Activated T-helper 9 cell treated with anti-CD3 and anti-CD28 coated beads, Interleukin-2, amount 50 U/mL, for 16 hours (primary cell): ENCODE data around the gene SF3B4.
"Not testable (repeated sequence)": the region's sequence is repeated elsewhere in the genome, so short reads cannot be mapped to it uniquely, and the experiment has no call there.

Experiments used
- DNase-seq: peaks from one replicate; pipeline ENCODE4 v3.0.0-alpha.2; 2020; ENCODE audit warnings: low read depth

Gene SF3B4

GRCh38 chr1:149888247-149888998, 39.2 kb downstream of the SF3B4 start:
- DNase-seq, result peak; percentile 57

DNA sequence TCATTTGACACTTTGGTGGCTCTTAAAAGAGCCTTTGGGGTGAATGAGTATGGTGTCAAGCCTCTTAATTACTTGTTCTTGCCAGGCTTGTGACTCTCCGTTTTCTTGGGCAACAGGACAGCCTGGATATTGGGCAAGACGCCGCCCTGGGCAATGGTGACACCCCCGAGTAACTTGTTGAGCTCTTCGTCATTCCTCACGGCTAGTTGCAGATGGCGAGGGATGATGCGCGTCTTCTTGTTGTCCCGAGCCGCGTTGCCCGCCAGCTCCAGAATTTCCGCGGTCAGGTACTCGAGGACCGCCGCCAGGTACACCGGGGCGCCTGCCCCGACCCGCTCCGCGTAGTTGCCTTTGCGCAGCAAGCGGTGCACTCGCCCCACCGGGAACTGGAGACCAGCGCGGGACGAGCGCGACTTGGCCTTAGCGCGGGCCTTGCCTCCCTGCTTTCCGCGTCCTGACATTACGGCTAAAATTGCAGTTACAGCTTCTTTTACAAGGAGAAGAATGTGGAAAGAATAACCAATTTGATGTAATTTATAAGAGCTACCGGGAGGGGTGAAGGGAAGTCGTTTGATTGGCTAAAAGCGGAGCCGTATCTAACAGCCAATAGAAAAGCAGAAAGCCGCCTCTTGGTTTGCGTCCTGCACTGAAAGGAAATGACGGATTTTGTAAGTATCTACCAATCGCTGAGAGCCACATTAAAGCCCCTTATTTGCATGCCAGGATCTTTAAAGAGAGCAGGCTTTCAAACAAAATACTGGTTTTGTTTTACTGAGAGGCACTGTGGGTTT, 40.0 kb downstream of the SF3B4 start:
- peak; percentile 44 for DNase-seq

- not testable (repeated sequence) for DNase-seq
Observed at GRCh38 chr1:149887196-149887455, 40.5 kb downstream of the SF3B4 start.

- peak; percentile 66 for DNase-seq
Observed at GRCh38 chr1:149886396-149887195, 41.0 kb downstream of the SF3B4 start.

- peak; percentile 9 for DNase-seq
Observed at GRCh38 chr1:149886121-149886395, 41.5 kb downstream of the SF3B4 start.

DNA sequence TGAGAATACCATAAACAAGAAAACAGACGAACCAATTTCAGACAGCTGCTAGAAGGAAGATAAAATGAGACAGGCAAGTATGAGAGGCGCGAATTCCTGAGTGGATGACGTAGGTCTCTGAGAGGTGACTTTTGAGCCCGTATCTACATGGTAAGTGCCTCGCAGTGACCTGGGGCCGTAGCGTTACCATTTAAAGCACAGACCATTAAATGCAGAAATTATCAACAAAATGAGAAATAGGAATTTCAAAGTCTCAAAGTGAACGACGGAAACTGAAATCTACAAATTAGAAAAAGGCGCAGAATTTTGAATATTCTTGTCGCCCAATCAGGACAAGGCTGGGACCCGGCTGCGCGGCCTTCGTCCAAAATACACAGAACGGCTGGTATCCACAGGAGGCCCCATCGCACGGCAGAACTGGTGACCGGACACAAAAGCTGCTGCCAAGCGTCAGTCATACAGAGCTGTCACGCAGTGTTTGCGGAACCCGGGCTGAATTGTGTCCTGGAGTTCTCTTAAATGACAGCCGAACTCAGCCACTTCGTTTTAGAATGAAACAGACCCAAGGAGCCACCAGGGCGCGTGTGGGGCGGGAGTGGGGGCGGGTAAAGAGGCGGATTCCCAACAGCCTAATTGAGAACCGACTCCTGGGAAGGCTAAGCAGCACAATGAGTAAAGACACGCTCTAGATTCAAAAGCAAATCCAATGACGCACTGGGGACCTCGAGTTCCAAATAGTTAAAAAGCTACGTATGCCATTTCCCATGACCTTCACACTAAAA, 42.1 kb downstream of the SF3B4 start:
- DNase-seq, result peak; percentile 47

DNA sequence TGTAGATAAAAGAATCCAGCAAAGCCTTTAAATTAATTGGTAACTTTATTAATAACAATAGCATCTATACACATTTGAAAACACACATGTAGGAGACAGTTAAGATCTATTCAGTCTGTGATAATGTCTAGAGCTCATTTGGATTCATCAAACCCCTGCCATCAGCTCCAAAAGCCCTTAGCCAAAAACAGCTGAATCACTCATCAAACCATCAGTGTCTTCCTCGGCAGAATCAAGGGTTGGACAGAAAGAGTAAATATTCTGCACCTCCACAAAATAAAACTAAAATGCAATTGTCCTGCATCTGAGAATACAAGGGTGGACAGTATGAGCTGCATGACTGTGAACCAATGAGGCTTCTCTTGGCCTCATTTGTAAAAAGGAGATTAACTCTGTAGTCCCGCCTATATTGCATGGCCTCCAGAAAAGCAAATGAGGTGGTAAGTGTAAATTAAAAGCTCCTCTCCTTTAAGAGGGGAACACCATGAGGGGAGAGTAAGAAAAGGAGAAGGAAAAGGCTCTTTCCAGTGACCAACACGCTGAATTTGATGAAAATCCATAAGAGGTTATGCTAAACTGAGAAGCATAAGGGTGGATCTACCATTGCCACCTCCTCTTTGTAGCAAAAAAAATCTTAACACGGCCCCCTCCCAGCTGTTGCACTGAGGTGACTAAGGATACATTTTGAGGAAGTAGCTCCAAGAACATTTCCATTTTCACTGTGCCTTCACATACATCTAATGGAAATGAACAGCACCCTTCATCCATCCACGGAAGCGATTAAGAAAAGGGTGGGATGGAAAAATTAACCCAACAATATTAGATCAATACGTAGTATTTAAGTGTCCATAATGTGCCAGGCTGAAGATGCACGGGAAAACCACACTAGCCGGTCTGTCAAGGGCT, 42.9 kb downstream of the SF3B4 start:
- DNase-seq, result no peak

GRCh38 chr1:149883598-149884247, 43.9 kb downstream of the SF3B4 start:
- DNase-seq, result no peak

GRCh38 chr1:149881876-149882275, 45.7 kb downstream of the SF3B4 start:
- DNase-seq, result no peak

DNA sequence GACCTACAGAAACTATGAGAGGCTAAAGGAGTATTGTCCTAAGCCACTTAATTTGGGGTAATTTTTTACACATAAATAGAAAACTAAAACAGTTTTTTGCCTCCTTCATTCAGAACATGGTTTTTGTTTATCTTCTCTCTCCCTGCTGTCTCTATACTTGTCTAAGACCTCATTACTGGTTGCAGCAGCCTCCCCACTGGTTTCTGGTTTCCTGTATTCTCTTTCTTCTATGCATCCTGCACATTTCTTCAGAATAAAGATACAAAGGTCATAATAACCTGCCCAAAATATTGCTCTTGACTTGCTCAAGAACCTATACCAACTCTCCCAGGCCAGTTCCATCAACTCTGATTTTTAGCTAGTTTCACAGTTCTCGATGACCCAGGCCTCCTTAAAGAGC, 48.0 kb downstream of the SF3B4 start:
- no peak for DNase-seq

- DNase-seq, result no peak
Observed at GRCh38 chr1:149877211-149877946, 50.2 kb downstream of the SF3B4 start.
